Measurements from ENCODE around the gene RUFY4. TPM values are rescaled to one million over a fixed set of nuclear protein-coding genes. Genes with fewer than 3 reads are reported as not detected.
A peak's percentile ranks its signal among the peaks of the same experiment; 100 is the strongest.

The RUFY4 gene
- total and polyA plus RNA-seq, 4 experiments from 2014 or later, result 0.16 to 0.81 (median 0.30) TPM; not detected in 1

DNA sequence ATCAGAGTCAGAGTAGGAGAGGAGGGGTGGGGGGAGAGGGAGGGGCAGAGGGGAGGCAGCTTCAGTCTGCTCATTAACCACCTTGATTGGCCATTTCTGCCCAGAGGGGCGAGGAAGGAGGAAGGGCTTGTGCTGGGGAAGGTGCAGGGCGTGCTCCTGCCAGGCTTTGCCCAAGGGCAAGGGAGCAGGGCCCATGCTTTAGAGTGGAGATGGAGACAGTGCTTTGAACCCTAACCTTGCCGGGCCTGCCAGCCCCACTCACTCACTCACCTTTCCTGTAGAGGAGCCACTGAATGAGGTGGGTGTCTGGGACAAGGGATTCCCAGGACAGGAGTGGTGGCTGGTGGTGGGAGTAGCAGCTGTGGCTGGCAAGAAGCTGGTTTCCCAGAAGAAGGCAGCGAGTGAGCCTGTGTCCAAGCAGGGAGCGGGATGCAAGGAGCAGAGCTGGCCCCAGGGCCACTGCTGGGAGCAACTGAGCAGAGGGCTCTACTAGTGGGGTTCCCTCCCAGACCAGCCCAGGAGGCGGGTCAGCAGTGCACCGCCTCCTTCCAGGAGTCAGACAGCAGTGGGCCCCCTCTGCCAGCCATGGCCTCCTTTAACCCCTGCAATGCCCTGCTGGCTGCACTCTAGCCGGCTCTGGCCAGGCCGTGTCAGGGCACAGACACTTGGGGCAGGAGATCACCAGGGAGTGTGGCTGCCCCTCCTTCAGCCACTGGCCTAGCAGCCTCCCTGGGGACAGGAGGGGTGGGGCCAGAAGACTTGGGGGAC is 3.6 kb upstream of the RUFY4 start:
- Histone ChIP-seq H3K4me3 (ENCODE audit: low read length in 2 of 2) (no peak overlapping the region), H3K27ac (ENCODE audit: low read depth, low read length) (no peak overlapping the region), H3K27me3 (ENCODE audit: insufficient read depth, low read length) (no peaks in the 10 kb centered on the region), H3K36me3 (ENCODE audit: insufficient read depth, low read length) (no peaks in the 10 kb centered on the region), H3K4me1 (ENCODE audit: insufficient read depth, low read length) (peaks cover 4% of the 10 kb centered on the region), H3K9me3 (ENCODE audit: control insufficient read depth in 1 of 2, low read length in 2 of 2) (no peaks in the 10 kb centered on the region)
- no peaks in the 10 kb centered on the region for H3K36me3 Mint-ChIP-seq
- no peaks in the 10 kb centered on the region for H3K9me3 Mint-ChIP-seq
- peaks cover 9 to 28% of the 10 kb centered on the region in 2 donors for H3K27me3 Mint-ChIP-seq
- H3K4me3 Mint-ChIP-seq, result no peak overlapping the region
- peaks cover 3 to 11% (median 8%) of the 10 kb centered on the region in 4 donors for H3K4me1 Mint-ChIP-seq
- intact Hi-C loops (cut with micrococcal nuclease), result no loop called here
- CTCF ChIA-PET (ENCODE audit: partially characterized antibody), result interaction anchor here (3.8 kb wide), 1 partner anchor 9 kb away, joined by 10 read pairs; no protein-coding TSS in a partner anchor
- POLR2A ChIA-PET (ENCODE audit: partially characterized antibody), result no interaction called here
- no peak overlapping the region for H3K27ac Mint-ChIP-seq
- no peak for DNase-seq

DNA sequence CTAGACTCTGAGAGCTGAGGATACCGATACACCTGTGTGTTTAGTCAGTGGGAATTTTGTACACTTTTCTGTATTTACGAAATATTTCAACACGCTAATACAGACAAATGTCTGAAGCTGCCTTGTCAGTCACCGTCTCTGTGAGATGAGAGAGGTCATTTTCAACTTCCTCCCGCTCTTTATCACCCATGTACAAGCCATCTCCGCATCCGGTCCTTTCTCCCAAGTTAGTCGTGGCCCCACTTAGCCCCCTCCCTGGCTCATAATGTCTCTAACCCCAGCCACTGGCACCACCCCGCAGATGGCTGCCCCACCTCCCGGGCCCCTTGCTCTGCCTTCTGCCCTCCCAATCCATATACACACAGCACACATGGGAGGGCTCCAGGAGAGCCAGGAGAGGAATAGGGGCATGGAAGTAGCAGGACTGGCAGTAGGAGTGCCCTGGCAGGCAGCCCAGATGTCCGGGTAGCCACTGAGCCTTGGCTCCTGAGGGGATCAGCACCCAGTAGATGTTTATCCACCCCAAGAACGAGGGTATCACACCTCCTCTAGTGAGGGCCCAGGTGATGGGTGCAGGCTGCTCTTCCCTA is 2.0 kb upstream of the RUFY4 start:
- Mint-ChIP-seq H3K27me3 (peaks cover 7 to 27% of the 10 kb centered on the region in 2 donors), H3K4me1 (peaks cover 3 to 11% (median 8%) of the 10 kb centered on the region in 4 donors), H3K27ac (no peak overlapping the region), H3K4me3 (no peak overlapping the region), H3K36me3 (no peaks in the 10 kb centered on the region), H3K9me3 (no peaks in the 10 kb centered on the region)
- DNase-seq, result no peak
- Histone ChIP-seq H3K4me3 (ENCODE audit: low read length in 2 of 2) (no peak overlapping the region), H3K36me3 (ENCODE audit: insufficient read depth, low read length) (no peaks in the 10 kb centered on the region), H3K27ac (ENCODE audit: low read depth, low read length) (no peak overlapping the region), H3K27me3 (ENCODE audit: insufficient read depth, low read length) (no peaks in the 10 kb centered on the region), H3K4me1 (ENCODE audit: insufficient read depth, low read length) (peaks cover 4% of the 10 kb centered on the region), H3K9me3 (ENCODE audit: control insufficient read depth in 1 of 2, low read length in 2 of 2) (no peaks in the 10 kb centered on the region)
- intact Hi-C loops (cut with micrococcal nuclease), result no loop called here
- CTCF ChIA-PET (ENCODE audit: partially characterized antibody), result no interaction called here
- POLR2A ChIA-PET (ENCODE audit: partially characterized antibody), result no interaction called here

DNA sequence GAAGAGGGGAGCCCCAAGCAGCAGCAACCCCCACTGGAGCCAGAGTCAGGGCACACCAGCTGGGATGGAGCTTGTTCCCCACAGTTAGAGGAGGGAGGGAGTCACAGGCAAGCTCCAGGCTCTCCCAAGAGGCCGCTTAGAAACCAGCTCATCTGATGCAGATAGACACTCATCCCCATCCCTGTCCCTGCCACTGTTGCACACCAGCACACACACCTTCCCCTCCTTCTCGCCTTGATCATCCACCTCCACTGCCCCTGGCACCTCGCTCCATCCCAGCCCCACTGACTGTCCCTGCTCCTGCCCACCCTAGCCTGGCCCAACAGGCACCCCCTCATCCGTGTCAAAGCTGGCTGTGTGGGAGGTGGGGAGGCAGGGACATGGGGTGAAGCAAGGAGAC is 1.5 kb upstream of the RUFY4 start:
- Mint-ChIP-seq H3K9me3 (no peaks in the 10 kb centered on the region), H3K27ac (no peak overlapping the region), H3K36me3 (no peaks in the 10 kb centered on the region), H3K4me3 (peak overlapping the region in 2 of 8 donors; percentile 25 to 37), H3K27me3 (peaks cover 7 to 27% of the 10 kb centered on the region in 2 donors), H3K4me1 (peaks cover 3 to 11% (median 8%) of the 10 kb centered on the region in 4 donors)
- Histone ChIP-seq H3K36me3 (ENCODE audit: insufficient read depth, low read length) (no peaks in the 10 kb centered on the region), H3K4me3 (ENCODE audit: low read length in 2 of 2) (no peak overlapping the region), H3K4me1 (ENCODE audit: insufficient read depth, low read length) (peaks cover 4% of the 10 kb centered on the region), H3K9me3 (ENCODE audit: control insufficient read depth in 1 of 2, low read length in 2 of 2) (no peaks in the 10 kb centered on the region), H3K27me3 (ENCODE audit: insufficient read depth, low read length) (no peaks in the 10 kb centered on the region), H3K27ac (ENCODE audit: low read depth, low read length) (no peak overlapping the region)
- DNase-seq, result no peak
- intact Hi-C loops (cut with micrococcal nuclease), result no loop called here
- CTCF ChIA-PET (ENCODE audit: partially characterized antibody), result no interaction called here
- POLR2A ChIA-PET (ENCODE audit: partially characterized antibody), result no interaction called here

GRCh38 chr2:218069606-218070300 is 700 bp downstream of the RUFY4 start:
- no peaks in the 10 kb centered on the region for H3K9me3 ChIP-seq (ENCODE audit: control insufficient read depth in 1 of 2, low read length in 2 of 2)
- no peak overlapping the region for H3K4me3 ChIP-seq (ENCODE audit: low read length in 2 of 2)
- H3K27me3 ChIP-seq (ENCODE audit: insufficient read depth, low read length), result no peaks in the 10 kb centered on the region
- no peaks in the 10 kb centered on the region for H3K36me3 ChIP-seq (ENCODE audit: insufficient read depth, low read length)
- no peak for DNase-seq
- Mint-ChIP-seq H3K36me3 (no peaks in the 10 kb centered on the region), H3K27me3 (peaks cover 7 to 25% of the 10 kb centered on the region in 2 donors), H3K27ac (peak overlapping the region in 2 of 7 donors; percentile 42 to 57), H3K9me3 (no peaks in the 10 kb centered on the region), H3K4me3 (peak overlapping the region in 3 of 8 donors; percentile 5 to 55 (median 40)), H3K4me1 (peaks cover 3 to 11% (median 8%) of the 10 kb centered on the region in 4 donors)
- H3K4me1 ChIP-seq (ENCODE audit: insufficient read depth, low read length), result peaks cover 9% of the 10 kb centered on the region
- intact Hi-C loops (cut with micrococcal nuclease), result no loop called here
- ChIA-PET CTCF (ENCODE audit: partially characterized antibody) (interaction anchor here (1.1 to 2.9 kb wide), 4 partner anchors 9 to 280 kb away, joined by 4 to 11 read pairs (median 6); no protein-coding TSS in a partner anchor), POLR2A (ENCODE audit: partially characterized antibody) (no interaction called here)
- H3K27ac ChIP-seq (ENCODE audit: low read depth, low read length), result no peak overlapping the region

DNA sequence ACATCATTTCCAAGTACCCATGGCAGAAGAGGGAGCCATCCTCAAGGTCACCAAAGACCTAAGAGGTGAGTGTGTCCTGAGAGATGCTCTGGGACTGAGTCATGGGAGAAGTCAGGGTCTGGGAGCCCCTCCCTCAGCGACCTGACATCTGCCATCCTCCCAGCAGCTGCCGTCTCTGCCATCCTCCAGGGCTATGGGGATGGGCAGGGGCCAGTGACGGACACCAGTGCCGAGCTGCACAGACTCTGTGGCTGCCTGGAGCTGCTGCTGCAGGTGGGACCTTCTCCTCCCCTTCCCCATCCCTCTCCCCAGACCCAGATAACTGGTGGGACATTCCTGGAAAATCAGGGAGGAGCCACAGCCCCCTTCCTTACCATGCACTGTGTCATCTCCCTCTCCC is 1.5 kb downstream of the RUFY4 start:
- no peak overlapping the region for H3K4me3 ChIP-seq (ENCODE audit: low read length in 2 of 2)
- H3K36me3 Mint-ChIP-seq, result no peaks in the 10 kb centered on the region
- H3K4me3 Mint-ChIP-seq, result no peak overlapping the region
- no peaks in the 10 kb centered on the region for H3K9me3 Mint-ChIP-seq
- POLR2A ChIA-PET (ENCODE audit: partially characterized antibody), result no interaction called here
- CTCF ChIA-PET (ENCODE audit: partially characterized antibody), result interaction anchor here (0.7 to 2.9 kb wide), 4 partner anchors 8 to 280 kb away, joined by 3 to 11 read pairs (median 4); no protein-coding TSS in a partner anchor
- peaks cover 7 to 22% of the 10 kb centered on the region in 2 donors for H3K27me3 Mint-ChIP-seq
- H3K4me1 ChIP-seq (ENCODE audit: insufficient read depth, low read length), result peaks cover 9% of the 10 kb centered on the region
- H3K27me3 ChIP-seq (ENCODE audit: insufficient read depth, low read length), result no peaks in the 10 kb centered on the region
- no peak overlapping the region for H3K27ac Mint-ChIP-seq
- H3K36me3 ChIP-seq (ENCODE audit: insufficient read depth, low read length), result no peaks in the 10 kb centered on the region
- no peak overlapping the region for H3K27ac ChIP-seq (ENCODE audit: low read depth, low read length)
- peaks cover 3 to 11% (median 8%) of the 10 kb centered on the region in 4 donors for H3K4me1 Mint-ChIP-seq
- no peak for DNase-seq
- no peaks in the 10 kb centered on the region for H3K9me3 ChIP-seq (ENCODE audit: control insufficient read depth in 1 of 2, low read length in 2 of 2)
- intact Hi-C loops (cut with micrococcal nuclease), result no loop called here

DNA sequence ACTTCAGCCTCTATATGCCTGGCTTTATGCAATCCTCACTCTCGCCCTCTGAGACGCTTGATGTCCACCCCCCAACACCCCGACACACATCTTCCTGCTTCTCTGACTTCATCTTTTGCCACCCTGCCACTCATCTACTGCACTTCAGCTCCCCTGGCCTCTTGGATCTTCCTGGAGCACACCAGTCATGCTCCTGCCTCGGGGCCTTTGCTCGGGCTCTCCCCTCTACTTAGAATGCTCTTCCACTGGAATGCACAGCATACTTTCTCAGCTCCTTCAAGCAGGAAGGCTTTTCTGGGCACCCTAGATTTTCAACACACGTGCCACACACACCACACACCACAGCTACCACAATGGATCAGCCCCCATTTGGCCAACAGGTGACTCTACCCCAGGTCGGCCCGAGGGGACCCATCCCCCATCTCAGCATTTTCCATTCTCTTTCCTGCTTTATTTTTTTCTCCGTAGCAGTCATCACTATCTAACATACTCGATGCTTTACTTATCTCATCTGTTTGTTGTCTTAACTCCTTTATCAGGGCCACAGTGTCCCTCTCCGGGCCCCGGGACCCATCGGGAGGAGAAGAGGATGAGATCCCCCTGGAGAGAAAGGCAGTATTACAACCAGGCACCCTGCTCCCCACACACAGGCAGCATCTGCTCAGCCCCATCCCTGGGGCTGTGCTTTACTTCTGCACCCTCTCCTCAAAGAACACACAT is 2.3 kb downstream of the RUFY4 start:
- Mint-ChIP-seq H3K27me3 (peaks cover 7 to 22% of the 10 kb centered on the region in 2 donors), H3K4me3 (no peak overlapping the region), H3K4me1 (peaks cover 3 to 11% (median 8%) of the 10 kb centered on the region in 4 donors), H3K36me3 (no peaks in the 10 kb centered on the region), H3K27ac (peak overlapping the region in 2 of 7 donors; percentile 24 to 56), H3K9me3 (no peaks in the 10 kb centered on the region)
- no peak for DNase-seq
- ChIA-PET CTCF (ENCODE audit: partially characterized antibody) (interaction anchor here (1.2 to 2.9 kb wide), 4 partner anchors 8 to 286 kb away, joined by 3 to 11 read pairs (median 4); no protein-coding TSS in a partner anchor), POLR2A (ENCODE audit: partially characterized antibody) (no interaction called here)
- intact Hi-C loops (cut with micrococcal nuclease), result no loop called here
- Histone ChIP-seq H3K9me3 (ENCODE audit: control insufficient read depth in 1 of 2, low read length in 2 of 2) (no peaks in the 10 kb centered on the region), H3K36me3 (ENCODE audit: insufficient read depth, low read length) (no peaks in the 10 kb centered on the region), H3K27ac (ENCODE audit: low read depth, low read length) (no peak overlapping the region), H3K4me3 (ENCODE audit: low read length in 2 of 2) (no peak overlapping the region), H3K4me1 (ENCODE audit: insufficient read depth, low read length) (peaks cover 9% of the 10 kb centered on the region), H3K27me3 (ENCODE audit: insufficient read depth, low read length) (no peaks in the 10 kb centered on the region)
